D721Med (cell line): Measurements from ENCODE around the gene SEC14L6.
"Not testable (repeated sequence)": the region's sequence is repeated elsewhere in the genome, so short reads cannot be mapped to it uniquely, and the experiment has no call there.

Source experiments
- DNase-seq: peaks from one replicate; pipeline ENCODE4 v3.0.0; 2011; ENCODE audit warnings: low spot score; ENCODE audit not compliant: insufficient read length
- FAIRE-seq: peaks from 2 replicates; lab custom pipeline; 2011; peaks lifted over from hg19 to GRCh38; lab: Jason Lieb, UNC
- TF ChIP-seq, protein P1 (sequence below): IDR thresholded peaks from 2 replicates; pipeline ENCODE4 v1.5.1; 2012; ENCODE audit warnings: mild to moderate bottlenecking, control low read depth; ENCODE audit not compliant: insufficient read depth; ENCODE audit errors: missing control alignments

Gene SEC14L6

DNA sequence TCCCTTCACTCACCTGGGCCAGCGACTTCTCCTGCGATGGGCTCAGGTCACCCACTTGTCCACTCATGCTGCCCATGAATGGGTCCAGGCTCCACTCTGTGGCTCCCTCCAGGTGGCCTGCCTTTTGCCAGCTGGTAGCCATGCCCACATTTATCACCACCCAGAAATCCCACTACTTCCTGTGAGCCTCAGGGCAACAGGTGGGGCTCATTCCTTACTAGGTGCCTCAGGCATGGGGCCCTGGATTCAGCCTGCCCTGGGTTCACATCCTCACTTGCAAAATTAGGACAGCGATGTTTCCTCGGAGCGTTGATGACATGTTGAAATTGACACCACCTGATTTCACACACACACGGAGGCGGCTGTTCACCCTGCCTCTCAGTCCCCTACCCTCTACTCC lies at the start of gene SEC14L6:
Gene SEC14L6, minus strand, starts transcription at position 126 of the 400 bp plus-strand sequence. Its CDS starts 59 bp downstream, at position 67.
- FAIRE-seq (no peak), DNase-seq (no peak)
- TF ChIP-seq, protein P1, sequence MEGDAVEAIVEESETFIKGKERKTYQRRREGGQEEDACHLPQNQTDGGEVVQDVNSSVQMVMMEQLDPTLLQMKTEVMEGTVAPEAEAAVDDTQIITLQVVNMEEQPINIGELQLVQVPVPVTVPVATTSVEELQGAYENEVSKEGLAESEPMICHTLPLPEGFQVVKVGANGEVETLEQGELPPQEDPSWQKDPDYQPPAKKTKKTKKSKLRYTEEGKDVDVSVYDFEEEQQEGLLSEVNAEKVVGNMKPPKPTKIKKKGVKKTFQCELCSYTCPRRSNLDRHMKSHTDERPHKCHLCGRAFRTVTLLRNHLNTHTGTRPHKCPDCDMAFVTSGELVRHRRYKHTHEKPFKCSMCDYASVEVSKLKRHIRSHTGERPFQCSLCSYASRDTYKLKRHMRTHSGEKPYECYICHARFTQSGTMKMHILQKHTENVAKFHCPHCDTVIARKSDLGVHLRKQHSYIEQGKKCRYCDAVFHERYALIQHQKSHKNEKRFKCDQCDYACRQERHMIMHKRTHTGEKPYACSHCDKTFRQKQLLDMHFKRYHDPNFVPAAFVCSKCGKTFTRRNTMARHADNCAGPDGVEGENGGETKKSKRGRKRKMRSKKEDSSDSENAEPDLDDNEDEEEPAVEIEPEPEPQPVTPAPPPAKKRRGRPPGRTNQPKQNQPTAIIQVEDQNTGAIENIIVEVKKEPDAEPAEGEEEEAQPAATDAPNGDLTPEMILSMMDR: no peak

DNA sequence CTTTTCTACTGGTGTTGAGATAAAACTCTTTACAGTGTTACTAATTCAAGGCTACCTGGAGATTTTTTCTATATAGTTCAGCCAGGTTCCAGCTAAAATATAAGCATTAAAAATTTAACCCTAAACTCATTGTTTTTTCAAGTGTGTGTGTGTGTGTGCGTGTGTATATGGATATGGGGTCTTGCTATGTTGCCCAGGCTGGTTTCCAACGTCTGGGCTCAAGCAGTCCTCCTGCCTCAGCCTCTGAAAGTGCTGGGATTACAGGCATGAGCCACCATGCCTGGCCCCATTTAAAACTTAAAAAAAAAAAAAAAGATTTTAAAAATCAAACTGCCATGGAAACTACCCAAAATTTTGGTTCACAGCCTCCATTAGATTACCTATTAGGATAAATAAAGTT lies 49.7 kb upstream of the SEC14L6 start:
- FAIRE-seq (no peak), DNase-seq (no peak)
- TF ChIP-seq, protein P1: no peak

GRCh38 chr22:30592360-30592713 lies 45.8 kb upstream of the SEC14L6 start:
- not testable (repeated sequence) for DNase-seq, FAIRE-seq

GRCh38 chr22:30591588-30592359 lies 45.2 kb upstream of the SEC14L6 start, which contains the start of gene PES1:
PES1 (minus strand) TSS chr22:30591910; CDS start chr22:30591833, 77 bp downstream.
- FAIRE-seq (no peak), DNase-seq (peak; percentile 70)
- TF ChIP-seq, protein P1: no peak

- FAIRE-seq (no peak), DNase-seq (no peak)
- TF ChIP-seq, protein P1: no peak
Measured at GRCh38 chr22:30591191-30591587, 44.6 kb upstream of the SEC14L6 start.

- no peak for DNase-seq
- FAIRE-seq: no peak
- TF ChIP-seq, protein P1: no peak
Measured at GRCh38 chr22:30586414-30586813, 39.9 kb upstream of the SEC14L6 start.

- no peak for FAIRE-seq
- TF ChIP-seq, protein P1: no peak
Measured at GRCh38 chr22:30584441-30584840, 37.9 kb upstream of the SEC14L6 start.

More at GRCh38 chr22:30584441-30584840, 37.9 kb upstream of the SEC14L6 start:
- no peak for DNase-seq
